Measurements from ENCODE around the gene FRA10AC1. TPM values are rescaled to one million over a fixed set of nuclear protein-coding genes. Genes with fewer than 3 reads are reported as not detected.

The FRA10AC1 gene
- 10 to 100 TPM; 18.9 to 29.4 TPM for total RNA-seq

- intact Hi-C loops (cut with DNase I, micrococcal nuclease) = loop anchor here (1.0 to 10.0 kb wide), 15 partner anchors 50 to 1990 kb away; partner anchors contain the start of genes CEP55 (in 2 of the 2), HELLS (in 2 of the 2), NOC3L (in 2 of the 2) and SLC35G1 (in 2 of the 2)
- ChIA-PET POLR2A (interaction anchor here (0.6 to 1.2 kb wide), 3 partner anchors 18 to 854 kb away, joined by 3 to 6 read pairs (median 3); partner anchors contain the start of gene EXOC6), CTCF (interaction anchor here (0.6 to 1.7 kb wide), 11 partner anchors 9 to 618 kb away, joined by 3 to 6 read pairs (median 4); no protein-coding TSS in a partner anchor)
- Mint-ChIP-seq H3K4me3 (no peak within 1 kb of the TSS), H3K36me3 (ENCODE audit: low read depth) (peaks cover 13% of the 10 kb centered on the region), H3K27me3 (no peaks in the 10 kb centered on the region), H3K9me3 (ENCODE audit: low read depth) (no peaks in the 10 kb centered on the region), H3K4me1 (peaks cover 29% of the 10 kb centered on the region), H3K27ac (no peak within 1 kb of the TSS)
- peak; percentile 84 for ATAC-seq
- DNase-seq = peak; percentile 93
Observed at GRCh38 chr10:93702210-93703001, at the start of gene FRA10AC1. TSS of gene FRA10AC1 (minus strand) at chr10:93702592. CDS start at chr10:93700106, 2,486 bp downstream.

GRCh38 chr10:93751832-93752231 lies 49.4 kb upstream of the FRA10AC1 start:
- CTCF ChIA-PET = interaction anchor here (0.7 kb wide), 2 partner anchors 33 to 599 kb away, joined by 3 to 4 read pairs; no protein-coding TSS in a partner anchor
- intact Hi-C loops (cut with DNase I, micrococcal nuclease) = loop anchor here (1.0 to 2.0 kb wide), 2 partner anchors 50 to 63 kb away; partner anchors contain the start of gene FRA10AC1 (in 1 of the 2)
- ATAC-seq = peak; percentile 44

GRCh38 chr10:93751124-93751523 lies 48.7 kb upstream of the FRA10AC1 start:
- Mint-ChIP-seq H3K9me3 (ENCODE audit: low read depth) (no peaks in the 10 kb centered on the region), H3K36me3 (ENCODE audit: low read depth) (no peaks in the 10 kb centered on the region), H3K27me3 (peaks cover 2% of the 10 kb centered on the region), H3K27ac (no peak overlapping the region), H3K4me1 (peaks cover 5% of the 10 kb centered on the region), H3K4me3 (no peak overlapping the region)
- ATAC-seq = no peak
- DNase-seq = no peak
- ChIA-PET CTCF (no interaction called here), POLR2A (no interaction called here)
- intact Hi-C loops (cut with DNase I, micrococcal nuclease) = loop anchor here in 1 of 2 experiments (2.0 kb wide), 1 partner anchor 64 kb away; no protein-coding TSS in a partner anchor

More at GRCh38 chr10:93751832-93752231, 49.4 kb upstream of the FRA10AC1 start:
- Mint-ChIP-seq H3K4me1 (peaks cover 5% of the 10 kb centered on the region), H3K9me3 (ENCODE audit: low read depth) (no peaks in the 10 kb centered on the region), H3K36me3 (ENCODE audit: low read depth) (no peaks in the 10 kb centered on the region), H3K27me3 (peaks cover 6% of the 10 kb centered on the region), H3K4me3 (no peak overlapping the region), H3K27ac (no peak overlapping the region)
- peak; percentile 13 for DNase-seq
- POLR2A ChIA-PET = no interaction called here

- H3K4me1 Mint-ChIP-seq = no peaks in the 10 kb centered on the region
- H3K4me3 Mint-ChIP-seq = no peak overlapping the region
- H3K36me3 Mint-ChIP-seq (ENCODE audit: low read depth) = no peaks in the 10 kb centered on the region
- ATAC-seq (no peak), DNase-seq (no peak)
- ChIA-PET CTCF (interaction anchor here (1.1 kb wide), 1 partner anchor 66 kb away, joined by 3 read pairs; no protein-coding TSS in a partner anchor), POLR2A (no interaction called here)
- H3K27me3 Mint-ChIP-seq = no peaks in the 10 kb centered on the region
- intact Hi-C loops (cut with DNase I, micrococcal nuclease) = no loop called here
- no peak overlapping the region for H3K27ac Mint-ChIP-seq
- no peaks in the 10 kb centered on the region for H3K9me3 Mint-ChIP-seq (ENCODE audit: low read depth)
Observed at GRCh38 chr10:93749218-93749799, 46.9 kb upstream of the FRA10AC1 start.

- POLR2A ChIA-PET = no interaction called here
- H3K4me3 Mint-ChIP-seq = no peak overlapping the region
- no peaks in the 10 kb centered on the region for H3K4me1 Mint-ChIP-seq
- CTCF ChIA-PET = interaction anchor here (0.6 to 0.7 kb wide), 2 partner anchors 57 to 177 kb away, joined by 3 read pairs; no protein-coding TSS in a partner anchor
- DNase-seq = peak; percentile 43
- no peak for ATAC-seq
- intact Hi-C loops (cut with DNase I, micrococcal nuclease) = no loop called here
- H3K27me3 Mint-ChIP-seq = peaks cover 2% of the 10 kb centered on the region
- H3K9me3 Mint-ChIP-seq (ENCODE audit: low read depth) = no peaks in the 10 kb centered on the region
- no peak overlapping the region for H3K27ac Mint-ChIP-seq
- no peaks in the 10 kb centered on the region for H3K36me3 Mint-ChIP-seq (ENCODE audit: low read depth)
Observed at GRCh38 chr10:93746844-93747284, 44.5 kb upstream of the FRA10AC1 start.

GRCh38 chr10:93745408-93746065 lies 43.1 kb upstream of the FRA10AC1 start:
- ATAC-seq = no peak
- H3K4me3 Mint-ChIP-seq = no peak overlapping the region
- no peaks in the 10 kb centered on the region for H3K9me3 Mint-ChIP-seq (ENCODE audit: low read depth)
- H3K27ac Mint-ChIP-seq = no peak overlapping the region
- no peaks in the 10 kb centered on the region for H3K36me3 Mint-ChIP-seq (ENCODE audit: low read depth)
- peak; percentile 21 for DNase-seq
- no peaks in the 10 kb centered on the region for H3K4me1 Mint-ChIP-seq
- peaks cover 4% of the 10 kb centered on the region for H3K27me3 Mint-ChIP-seq
- intact Hi-C loops (cut with DNase I, micrococcal nuclease) = loop anchor here in 1 of 2 experiments (2.0 kb wide), 1 partner anchor 71 kb away; no protein-coding TSS in a partner anchor
- CTCF ChIA-PET = interaction anchor here (0.9 to 3.0 kb wide), 8 partner anchors 12 to 699 kb away, joined by 3 to 9 read pairs (median 3); partner anchors contain the start of gene FRA10AC1
- POLR2A ChIA-PET = interaction anchor here (0.6 kb wide), 1 partner anchor 28 kb away, joined by 4 read pairs; no protein-coding TSS in a partner anchor

GRCh38 chr10:93742633-93743349 lies 40.4 kb upstream of the FRA10AC1 start:
- intact Hi-C loops (cut with DNase I, micrococcal nuclease) = no loop called here
- H3K27me3 Mint-ChIP-seq = peaks cover 9% of the 10 kb centered on the region
- CTCF ChIA-PET = no interaction called here

GRCh38 chr10:93741367-93741766 lies 39.0 kb upstream of the FRA10AC1 start:
- Mint-ChIP-seq H3K27ac (no peak overlapping the region), H3K4me3 (no peak overlapping the region), H3K27me3 (peaks cover 9% of the 10 kb centered on the region), H3K4me1 (no peaks in the 10 kb centered on the region), H3K9me3 (ENCODE audit: low read depth) (no peaks in the 10 kb centered on the region), H3K36me3 (ENCODE audit: low read depth) (no peaks in the 10 kb centered on the region)
- intact Hi-C loops (cut with DNase I, micrococcal nuclease) = no loop called here
- ChIA-PET POLR2A (no interaction called here), CTCF (no interaction called here)
- DNase-seq = no peak
- no peak for ATAC-seq

More at GRCh38 chr10:93742633-93743349, 40.4 kb upstream of the FRA10AC1 start:
- no peak for DNase-seq
- no peak overlapping the region for H3K4me3 Mint-ChIP-seq
- no peaks in the 10 kb centered on the region for H3K4me1 Mint-ChIP-seq
- H3K27ac Mint-ChIP-seq = no peak overlapping the region
- H3K36me3 Mint-ChIP-seq (ENCODE audit: low read depth) = no peaks in the 10 kb centered on the region
- POLR2A ChIA-PET = no interaction called here
- ATAC-seq = no peak
- no peaks in the 10 kb centered on the region for H3K9me3 Mint-ChIP-seq (ENCODE audit: low read depth)

GRCh38 chr10:93726024-93726423 lies 23.6 kb upstream of the FRA10AC1 start:
- H3K4me3 Mint-ChIP-seq = no peak overlapping the region
- H3K27me3 Mint-ChIP-seq = peaks cover 46% of the 10 kb centered on the region
- CTCF ChIA-PET = interaction anchor here (0.6 to 1.0 kb wide), 2 partner anchors 19 to 894 kb away, joined by 3 read pairs; no protein-coding TSS in a partner anchor
- POLR2A ChIA-PET = no interaction called here
- ATAC-seq = no peak
- intact Hi-C loops (cut with DNase I, micrococcal nuclease) = no loop called here
- no peaks in the 10 kb centered on the region for H3K4me1 Mint-ChIP-seq
- no peak for DNase-seq
- no peaks in the 10 kb centered on the region for H3K9me3 Mint-ChIP-seq (ENCODE audit: low read depth)
- H3K27ac Mint-ChIP-seq = no peak overlapping the region
- H3K36me3 Mint-ChIP-seq (ENCODE audit: low read depth) = no peaks in the 10 kb centered on the region

GRCh38 chr10:93723153-93723552 lies 20.8 kb upstream of the FRA10AC1 start:
- Mint-ChIP-seq H3K4me1 (peaks cover 3% of the 10 kb centered on the region), H3K9me3 (ENCODE audit: low read depth) (no peaks in the 10 kb centered on the region), H3K27me3 (peaks cover 41% of the 10 kb centered on the region), H3K36me3 (ENCODE audit: low read depth) (no peaks in the 10 kb centered on the region), H3K4me3 (no peak overlapping the region), H3K27ac (no peak overlapping the region)
- intact Hi-C loops (cut with DNase I, micrococcal nuclease) = no loop called here
- POLR2A ChIA-PET = no interaction called here
- DNase-seq = no peak
- CTCF ChIA-PET = no interaction called here
- no peak for ATAC-seq

Data from activated CD4-positive, alpha-beta T cell treated with anti-CD3 and anti-CD28 coated beads for 36 hours (primary cell).